Ascending aorta (tissue), 2 donors: ENCODE results near the gene RASL11A. TPM values are rescaled to one million over a fixed set of nuclear protein-coding genes. Genes with fewer than 3 reads are reported as not detected.

Experiments
- DNase-seq, 2 donors: peaks; one replicate each; pipeline ENCODE4 v3.0.0-alpha.2; 2019; ENCODE audit warnings: low spot score in 2 of 2
- H3K27ac ChIP-seq, 2 donors: fragments of 200-600 bp; sonication (generic); one replicate each; pipeline ENCODE4 v1.5.1; 2016 to 2017; ENCODE audit warnings: mild to moderate bottlenecking in 1 of 2
- H3K27me3 ChIP-seq: fragments of 200-600 bp; sonication (generic); one replicate; pipeline ENCODE4 v1.5.1; 2017
- H3K36me3 ChIP-seq, 2 donors: fragments of 200-600 bp; sonication (generic); one replicate each; pipeline ENCODE4 v1.5.1; 2016
- H3K4me1 ChIP-seq, 2 donors: fragments of 200-600 bp; sonication (generic); one replicate each; pipeline ENCODE4 v1.5.1; 2016 to 2017; ENCODE audit warnings: mild to moderate bottlenecking in 1 of 2
- H3K4me3 ChIP-seq, 2 donors: fragments of 200-600 bp; sonication (generic); one replicate each; pipeline ENCODE4 v1.5.1; 2016 to 2017; ENCODE audit warnings: mild to moderate bottlenecking in 1 of 2
- H3K9me3 ChIP-seq, 2 donors: fragments of 200-600 bp; sonication (generic); one replicate each; pipeline ENCODE4 v1.5.1; 2016
- CTCF ChIP-seq, 3 experiments: fragments of 200-600 bp in 2 of 3; fragments of 450-650 bp in 1 of 3; sonication (generic) in 2 of 3; IDR thresholded peaks; one replicate each; pipeline ENCODE4 v1.5.1; 2016 to 2019; ENCODE audit warnings: antibody characterized with exemption in 3 of 3, mild to moderate bottlenecking in 1 of 3, moderate library complexity in 1 of 3
- intact Hi-C: fragments of 100-400 bp; cut with DNase I; formaldehyde crosslinking; loops from one replicate; pipeline ENCODE4 v1.15.1; 2023
- total RNA-seq: library from RNA; depleted of rRNA; stranded (reverse); fragments of >200 nt; gene quantifications from one replicate; pipeline ENCODE4 v1.1.0, GENCODE V29; 2016

Gene RASL11A
- total RNA-seq, 1 donor from 2014 or later: 50.4 TPM

- DNase-seq: no peak
- H3K36me3 ChIP-seq: no peaks in the 10 kb centered on the region
- intact Hi-C loops: no loop called here
- H3K4me3 ChIP-seq: no peak overlapping the region
- no peaks in the 10 kb centered on the region for H3K27me3 ChIP-seq
- no peak for TF ChIP-seq CTCF (IDR thresholded peaks at IDR 0.05)
- H3K4me1 ChIP-seq: no peaks in the 10 kb centered on the region
- H3K9me3 ChIP-seq: no peaks in the 10 kb centered on the region
- H3K27ac ChIP-seq: no peak overlapping the region
Measured at GRCh38 chr13:27309401-27309958, 38.9 kb downstream of the RASL11A start.

- Histone ChIP-seq H3K27ac (no peak overlapping the region), H3K9me3 (no peaks in the 10 kb centered on the region), H3K36me3 (no peaks in the 10 kb centered on the region), H3K4me3 (no peak overlapping the region), H3K4me1 (no peaks in the 10 kb centered on the region), H3K27me3 (no peaks in the 10 kb centered on the region)
- no peak for DNase-seq
- TF ChIP-seq CTCF (IDR thresholded peaks at IDR 0.05): no peak
- intact Hi-C loops: no loop called here
Measured at GRCh38 chr13:27309967-27310598, 39.5 kb downstream of the RASL11A start.

GRCh38 chr13:27310946-27311345 is 40.3 kb downstream of the RASL11A start:
- intact Hi-C loops: no loop called here
- no peak for DNase-seq
- Histone ChIP-seq H3K27me3 (no peaks in the 10 kb centered on the region), H3K4me1 (no peaks in the 10 kb centered on the region), H3K36me3 (no peaks in the 10 kb centered on the region), H3K4me3 (no peak overlapping the region), H3K9me3 (no peaks in the 10 kb centered on the region), H3K27ac (no peak overlapping the region)
- no peak for TF ChIP-seq CTCF (IDR thresholded peaks at IDR 0.05)

- DNase-seq: no peak
- no peak for TF ChIP-seq CTCF (IDR thresholded peaks at IDR 0.05)
- intact Hi-C loops: no loop called here
- no peaks in the 10 kb centered on the region for H3K36me3 ChIP-seq
- no peaks in the 10 kb centered on the region for H3K9me3 ChIP-seq
- no peak overlapping the region for H3K27ac ChIP-seq
- H3K27me3 ChIP-seq: no peaks in the 10 kb centered on the region
- H3K4me1 ChIP-seq: no peaks in the 10 kb centered on the region
- H3K4me3 ChIP-seq: no peak overlapping the region
Measured at GRCh38 chr13:27311518-27312210, 41.0 kb downstream of the RASL11A start.

- no peak for DNase-seq
- intact Hi-C loops: no loop called here
- no peaks in the 10 kb centered on the region for H3K27me3 ChIP-seq
- H3K9me3 ChIP-seq: no peaks in the 10 kb centered on the region
- no peak overlapping the region for H3K4me3 ChIP-seq
- H3K36me3 ChIP-seq: no peaks in the 10 kb centered on the region
- no peak overlapping the region for H3K27ac ChIP-seq
- no peak for TF ChIP-seq CTCF (IDR thresholded peaks at IDR 0.05)
- H3K4me1 ChIP-seq: no peaks in the 10 kb centered on the region
Measured at GRCh38 chr13:27313770-27314169, 43.1 kb downstream of the RASL11A start.
